Endodermal cell (in vitro differentiated cells): ENCODE measurements around the gene FNDC3A. TPM values are rescaled to one million over a fixed set of nuclear protein-coding genes. Genes with fewer than 3 reads are reported as not detected.
A peak's percentile ranks its signal among the peaks of the same experiment; 100 is the strongest.
"Not testable (repeated sequence)": the region's sequence is repeated elsewhere in the genome, so short reads cannot be mapped to it uniquely, and the experiment has no call there.

Experiments
- DNase-seq: peaks from one replicate; pipeline ENCODE4 v3.0.0-alpha.2; 2017
- H3K27ac ChIP-seq: 2 replicates; pipeline ENCODE4 v1.5.1; 2013; ENCODE audit warnings: mild to moderate bottlenecking, low read depth, low read length, moderate library complexity
- H3K27me3 ChIP-seq: 2 replicates; pipeline ENCODE4 v1.6.1; 2013; ENCODE audit warnings: mild to moderate bottlenecking, low read length, moderate library complexity; ENCODE audit not compliant: insufficient read depth, control insufficient read depth, poor library complexity, severe bottlenecking
- H3K36me3 ChIP-seq: 2 replicates; pipeline ENCODE4 v1.7.0; 2013; ENCODE audit warnings: mild to moderate bottlenecking, low read length, moderate library complexity; ENCODE audit not compliant: control insufficient read depth, insufficient read depth
- H3K4me1 ChIP-seq: one replicate; pipeline ENCODE4 v1.7.0; 2013; ENCODE audit warnings: low read length; ENCODE audit not compliant: control insufficient read depth, insufficient read depth
- H3K4me3 ChIP-seq: 2 replicates; pipeline ENCODE4 v1.5.1; 2013; ENCODE audit warnings: mild to moderate bottlenecking, low read length, moderate library complexity
- H3K9ac ChIP-seq: 2 replicates; pipeline ENCODE4 v1.6.1; 2013; ENCODE audit warnings: mild to moderate bottlenecking, low read length, moderate library complexity; ENCODE audit not compliant: poor library complexity, severe bottlenecking; ENCODE audit errors: extremely low read depth
- H3K9me3 ChIP-seq: 2 replicates; pipeline ENCODE4 v1.6.1; 2013; ENCODE audit warnings: mild to moderate bottlenecking, low read length, moderate library complexity; ENCODE audit not compliant: control insufficient read depth
- H3K27ac Mint-ChIP-seq: 2 replicates; pipeline ENCODE4 v1.8.0; 2020; ENCODE audit warnings: mixed read lengths
- H3K27me3 Mint-ChIP-seq: 2 replicates; pipeline ENCODE4 v1.8.0; 2021; ENCODE audit warnings: mild to moderate bottlenecking, mixed read lengths; ENCODE audit not compliant: insufficient read depth
- H3K36me3 Mint-ChIP-seq: 2 replicates; pipeline ENCODE4 v1.8.0; 2020; ENCODE audit warnings: low read depth, mixed read lengths
- H3K4me1 Mint-ChIP-seq: 2 replicates; pipeline ENCODE4 v1.8.0; 2020; ENCODE audit warnings: mixed read lengths
- H3K4me3 Mint-ChIP-seq: 2 replicates; pipeline ENCODE4 v1.8.0; 2020; ENCODE audit warnings: mild to moderate bottlenecking, moderate library complexity, mixed read lengths
- H3K9me3 Mint-ChIP-seq: 2 replicates; pipeline ENCODE4 v1.8.0; 2020; ENCODE audit warnings: mild to moderate bottlenecking, mixed read lengths
- CTCF ChIP-seq: fragments of 200-600 bp; sonication (generic); conservative IDR thresholded peaks from 2 replicates; pipeline ENCODE4 v1.5.0; 2021; ENCODE audit warnings: antibody characterized with exemption, mild to moderate bottlenecking
- WGBS, 2 experiments: methylation state at CpG; one replicate each; pipeline versions ENCODE4 v1.1.5 to v1.1.7; 2013; ENCODE audit warnings: missing lambda C conversion rate in 2 of 2, mixed read lengths in 1 of 2; ENCODE audit not compliant: insufficient coverage in 1 of 2, insufficient read length in 1 of 2; 5-methylcytosine and 5-hydroxymethylcytosine counted together
- total RNA-seq, 2 donors: library from RNA; stranded (reverse); fragmentation: NEBNext Ultra II Directional in 1 of 2; extraction: Animal tissue kit (Norgen Biotek cat#: 25700) in 1 of 2; gene quantifications; 2 replicates in 1 of 2; 3 replicates in 1 of 2; pipeline ENCODE4 v1.2.1, GENCODE V29; 2021

FNDC3A gene
- total RNA-seq, 2 donors from 2014 or later = 42.2 to 42.8 TPM

DNA sequence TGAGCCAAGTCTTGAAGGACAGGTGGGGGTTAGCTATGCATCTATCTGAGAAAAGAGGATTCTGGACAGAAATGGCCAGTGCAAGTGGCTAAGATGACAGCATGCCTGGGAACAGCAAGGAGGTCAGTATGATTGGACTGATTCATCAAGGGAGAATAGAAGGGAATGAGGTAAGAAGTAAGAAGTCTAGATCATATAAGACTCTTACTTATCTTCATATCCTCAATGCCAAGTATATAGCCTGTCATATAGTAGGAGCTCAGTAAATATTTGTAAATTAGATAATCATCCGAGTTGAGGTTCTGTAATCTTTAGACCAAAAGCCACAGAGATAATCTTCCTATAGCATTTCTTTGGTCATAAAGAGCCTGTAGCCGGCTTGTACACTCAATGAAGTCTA, 141.2 kb downstream of the FNDC3A start:
- Histone ChIP-seq H3K9me3 (no peaks in the 10 kb centered on the region), H3K27me3 (no peaks in the 10 kb centered on the region), H3K4me3 (no peak overlapping the region), H3K36me3 (peaks cover 47% of the 10 kb centered on the region), H3K27ac (no peak overlapping the region), H3K4me1 (no peaks in the 10 kb centered on the region), H3K9ac (no peak overlapping the region)
- H3K9me3 Mint-ChIP-seq = peaks cover 8% of the 10 kb centered on the region
- peaks cover 22% of the 10 kb centered on the region for H3K4me1 Mint-ChIP-seq
- no peaks in the 10 kb centered on the region for H3K27me3 Mint-ChIP-seq
- peaks cover 68% of the 10 kb centered on the region for H3K36me3 Mint-ChIP-seq
- no peak overlapping the region for H3K4me3 Mint-ChIP-seq
- H3K27ac Mint-ChIP-seq = no peak overlapping the region
- TF ChIP-seq CTCF = no peak
- no peak for DNase-seq
- 91 to 95% methylated on average over 2 of the region's 2 CpGs for WGBS, 2 experiments

DNA sequence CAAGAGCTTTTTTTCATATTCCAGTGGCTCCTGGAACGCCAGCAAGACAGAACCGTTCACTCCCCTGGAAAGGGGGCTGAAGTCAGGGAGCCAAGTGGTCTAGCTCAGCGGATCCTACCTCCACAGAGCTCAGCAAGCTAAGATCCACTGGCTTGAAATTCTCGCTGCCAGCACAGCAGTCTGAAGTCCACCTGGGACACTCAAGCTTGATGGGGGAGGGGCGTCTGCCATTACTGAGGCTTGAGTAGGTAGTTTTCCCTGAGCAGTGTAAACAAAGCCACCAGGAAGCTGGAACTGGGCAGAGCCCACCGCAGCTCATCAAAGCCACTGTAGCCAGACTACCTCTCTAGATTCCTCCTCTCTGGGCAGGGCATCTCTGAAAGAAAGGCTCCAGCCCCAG, 142.7 kb downstream of the FNDC3A start:
- not testable (repeated sequence) for H3K27me3 ChIP-seq, H3K27ac ChIP-seq, H3K4me3 ChIP-seq, H3K27me3 Mint-ChIP-seq, H3K9me3 ChIP-seq, H3K9ac ChIP-seq, DNase-seq, H3K4me3 Mint-ChIP-seq, H3K4me1 ChIP-seq
- WGBS, 2 experiments = 88 to 93% methylated on average over 3 to 6 of the region's 6 CpGs
- Mint-ChIP-seq H3K9me3 (peaks cover 18% of the 10 kb centered on the region), H3K27ac (peak overlapping the region; percentile 81), H3K36me3 (peaks cover 77% of the 10 kb centered on the region), H3K4me1 (peaks cover 13% of the 10 kb centered on the region)
- H3K36me3 ChIP-seq = peaks cover 47% of the 10 kb centered on the region

- H3K9me3 Mint-ChIP-seq = peaks cover 18% of the 10 kb centered on the region
- no peak for TF ChIP-seq CTCF
- Histone ChIP-seq H3K36me3 (peaks cover 7% of the 10 kb centered on the region), H3K4me3 (no peak overlapping the region), H3K27me3 (no peaks in the 10 kb centered on the region), H3K4me1 (no peaks in the 10 kb centered on the region), H3K9me3 (no peaks in the 10 kb centered on the region), H3K27ac (no peak overlapping the region), H3K9ac (no peak overlapping the region)
- peaks cover 31% of the 10 kb centered on the region for H3K36me3 Mint-ChIP-seq
- WGBS, 2 experiments = 89 to 95% methylated on average over 5 of the region's 5 CpGs
- no peaks in the 10 kb centered on the region for H3K27me3 Mint-ChIP-seq
- no peak overlapping the region for H3K4me3 Mint-ChIP-seq
- H3K4me1 Mint-ChIP-seq = peaks cover 7% of the 10 kb centered on the region
- peak overlapping the region; percentile 7 for H3K27ac Mint-ChIP-seq
- DNase-seq = no peak
Measured at GRCh38 chr13:49124693-49125304, 149.1 kb downstream of the FNDC3A start.
